Measurements from ENCODE around the gene C1QTNF9. TPM values are rescaled to one million over a fixed set of nuclear protein-coding genes. Genes with fewer than 3 reads are reported as not detected.
A peak's percentile ranks its signal among the peaks of the same experiment; 100 is the strongest.
"Not testable (repeated sequence)": the region's sequence is repeated elsewhere in the genome, so short reads cannot be mapped to it uniquely, and the experiment has no call there.

C1QTNF9 gene
- total and polyA plus RNA-seq, 11 donors, result 0.25 to 5.1 (median 2.4) TPM; not detected in 1

GRCh38 chr13:24361852-24362366 lies 52.5 kb downstream of the C1QTNF9 start:
- H3K27ac ChIP-seq, result no peak overlapping the region
- WGBS, 4 donors, result 67 to 87% (median 81%) methylated on average over 2 to 8 of the region's 8 CpGs
- DNase-seq (no peak), ATAC-seq (no peak)
- no peaks in the 10 kb centered on the region for H3K4me1 ChIP-seq
- no peaks in the 10 kb centered on the region for H3K9me3 ChIP-seq
- intact Hi-C loops (cut with DNase I), result loop anchor here in 2 of 10 donors (10.0 kb wide), 1 partner anchor 1417 kb away; no protein-coding TSS in a partner anchor
- no peak overlapping the region for H3K4me3 ChIP-seq
- no peaks in the 10 kb centered on the region for H3K36me3 ChIP-seq
- TF ChIP-seq POLR2A (IDR thresholded peaks at IDR 0.05) (no peak), CTCF (IDR thresholded peaks at IDR 0.05) (no peak)
- no peaks in the 10 kb centered on the region for H3K27me3 ChIP-seq

- ATAC-seq (no peak), DNase-seq (peak in 1 of 5 donors; percentile 54)
- Histone ChIP-seq H3K4me1 (no peaks in the 10 kb centered on the region), H3K9me3 (no peaks in the 10 kb centered on the region), H3K4me3 (no peak overlapping the region), H3K36me3 (no peaks in the 10 kb centered on the region), H3K27me3 (no peaks in the 10 kb centered on the region), H3K27ac (no peak overlapping the region)
- TF ChIP-seq POLR2A (IDR thresholded peaks at IDR 0.05) (no peak), CTCF (IDR thresholded peaks at IDR 0.05) (no peak)
- intact Hi-C loops (cut with DNase I), result loop anchor here in 2 of 10 donors (10.0 kb wide), 1 partner anchor 1418 kb away; no protein-coding TSS in a partner anchor
- WGBS, 4 donors, result 81 to 93% (median 89%) methylated on average over 5 to 9 of the region's 9 CpGs
These were observed 53.1 kb downstream of the C1QTNF9 start for GRCh38 chr13:24362435-24362952.

GRCh38 chr13:24365191-24365590 lies 55.8 kb downstream of the C1QTNF9 start:
- no peak for TF ChIP-seq POLR2A (IDR thresholded peaks at IDR 0.05)
- no peak for TF ChIP-seq CTCF (IDR thresholded peaks at IDR 0.05)
- WGBS, 4 donors, result 86 to 92% (median 86%) methylated on average over 9 of the region's 9 CpGs
- Histone ChIP-seq H3K4me1 (no peaks in the 10 kb centered on the region), H3K27me3 (no peaks in the 10 kb centered on the region), H3K27ac (no peak overlapping the region), H3K9me3 (no peaks in the 10 kb centered on the region), H3K36me3 (no peaks in the 10 kb centered on the region), H3K4me3 (no peak overlapping the region)
- intact Hi-C loops (cut with DNase I), result loop anchor here in 2 of 10 donors (10.0 kb wide), 1 partner anchor 1420 kb away; no protein-coding TSS in a partner anchor
- ATAC-seq (no peak), DNase-seq (no peak)

GRCh38 chr13:24366315-24366714 lies 56.9 kb downstream of the C1QTNF9 start:
- DNase-seq, H3K4me1 ChIP-seq, H3K27me3 ChIP-seq, H3K4me3 ChIP-seq, H3K27ac ChIP-seq, ATAC-seq, H3K9me3 ChIP-seq, H3K36me3 ChIP-seq: not testable (repeated sequence)
- WGBS, 4 donors, result 89 to 97% (median 95%) methylated on average over 6 to 8 of the region's 8 CpGs
- intact Hi-C loops (cut with DNase I), result loop anchor here in 2 of 10 donors (10.0 kb wide), 1 partner anchor 1422 kb away; no protein-coding TSS in a partner anchor

GRCh38 chr13:24371273-24371672 lies 61.9 kb downstream of the C1QTNF9 start:
- H3K36me3 ChIP-seq; ATAC-seq; H3K27me3 ChIP-seq; H3K27ac ChIP-seq; H3K9me3 ChIP-seq; intact Hi-C loops (cut with DNase I); H3K4me1 ChIP-seq; DNase-seq; H3K4me3 ChIP-seq: not testable (repeated sequence)
- 73 to 80% (median 78%) methylated on average over 9 of the region's 9 CpGs for WGBS, 4 donors

Other genes with a start within 250 kb of the C1QTNF9 start
- 10 to 100 TPM in 4 of 9 donors, 1 to 10 TPM in 5; 7.1 to 20.1 (median 9.3) TPM for gene SPATA13, start 148.9 kb upstream of the C1QTNF9 start, total RNA-seq
- gene SPATA13, start 148.9 kb upstream of the C1QTNF9 start, polyA plus RNA-seq, result 1 to 10 TPM; 5.4 to 7.5 TPM
- 10 to 100 TPM; 12.4 to 41.6 (median 23.8) TPM for gene PARP4, start 203.2 kb downstream of the C1QTNF9 start, total RNA-seq
- gene PARP4, start 203.2 kb downstream of the C1QTNF9 start, polyA plus RNA-seq, result 10 to 100 TPM in 1 of 2 donors, 1 to 10 TPM in 1; 6.9 to 17.9 TPM